C4-2B (cell line): ENCODE results near the gene CLDN18.

Experiments used
- H3K27ac ChIP-seq: fragments of 450-650 bp; 2 replicates; pipeline ENCODE4 v1.5.1; 2017
- ZFX ChIP-seq: fragments of 450-650 bp; IDR thresholded peaks from 2 replicates; pipeline ENCODE4 v1.6.1; 2017
- TF ChIP-seq, protein P1 (sequence below): fragments of 450-650 bp; conservative IDR thresholded peaks from 2 replicates; pipeline ENCODE4 v1.5.1; 2017; ENCODE audit warnings: mild to moderate bottlenecking

CLDN18 gene

GRCh38 chr3:138025553-138025952 lies 15.6 kb downstream of the CLDN18 start:
- TF ChIP-seq, protein P1, sequence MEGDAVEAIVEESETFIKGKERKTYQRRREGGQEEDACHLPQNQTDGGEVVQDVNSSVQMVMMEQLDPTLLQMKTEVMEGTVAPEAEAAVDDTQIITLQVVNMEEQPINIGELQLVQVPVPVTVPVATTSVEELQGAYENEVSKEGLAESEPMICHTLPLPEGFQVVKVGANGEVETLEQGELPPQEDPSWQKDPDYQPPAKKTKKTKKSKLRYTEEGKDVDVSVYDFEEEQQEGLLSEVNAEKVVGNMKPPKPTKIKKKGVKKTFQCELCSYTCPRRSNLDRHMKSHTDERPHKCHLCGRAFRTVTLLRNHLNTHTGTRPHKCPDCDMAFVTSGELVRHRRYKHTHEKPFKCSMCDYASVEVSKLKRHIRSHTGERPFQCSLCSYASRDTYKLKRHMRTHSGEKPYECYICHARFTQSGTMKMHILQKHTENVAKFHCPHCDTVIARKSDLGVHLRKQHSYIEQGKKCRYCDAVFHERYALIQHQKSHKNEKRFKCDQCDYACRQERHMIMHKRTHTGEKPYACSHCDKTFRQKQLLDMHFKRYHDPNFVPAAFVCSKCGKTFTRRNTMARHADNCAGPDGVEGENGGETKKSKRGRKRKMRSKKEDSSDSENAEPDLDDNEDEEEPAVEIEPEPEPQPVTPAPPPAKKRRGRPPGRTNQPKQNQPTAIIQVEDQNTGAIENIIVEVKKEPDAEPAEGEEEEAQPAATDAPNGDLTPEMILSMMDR = no peak
- no peak for TF ChIP-seq ZFX
- no peak overlapping the region for H3K27ac ChIP-seq

DNA sequence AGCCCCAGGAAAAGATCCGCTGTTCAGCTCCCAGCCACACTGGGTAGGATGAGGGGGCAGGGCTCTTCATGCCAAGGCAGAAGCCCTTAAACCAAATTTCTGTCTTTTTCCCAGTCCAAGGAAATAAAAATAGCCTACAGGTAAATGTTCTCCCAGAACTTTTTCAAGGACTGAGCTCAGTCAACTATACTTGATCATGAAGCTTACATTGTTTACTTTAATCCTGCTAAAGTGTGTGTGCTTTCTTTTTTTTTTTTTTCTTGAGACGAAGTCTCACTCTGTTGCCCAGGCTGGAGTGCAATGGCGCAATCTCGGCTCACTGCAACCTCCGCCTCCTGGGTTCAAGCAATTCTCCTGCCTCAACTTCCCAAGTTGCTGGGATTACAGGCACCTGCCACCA lies 17.9 kb downstream of the CLDN18 start:
- TF ChIP-seq, protein P1 = no peak
- TF ChIP-seq ZFX = no peak
- H3K27ac ChIP-seq = no peak overlapping the region

- TF ChIP-seq, protein P1 = no peak
- TF ChIP-seq ZFX = no peak
- H3K27ac ChIP-seq = no peak overlapping the region
These were observed 20.8 kb downstream of the CLDN18 start for GRCh38 chr3:138030734-138031280.

DNA sequence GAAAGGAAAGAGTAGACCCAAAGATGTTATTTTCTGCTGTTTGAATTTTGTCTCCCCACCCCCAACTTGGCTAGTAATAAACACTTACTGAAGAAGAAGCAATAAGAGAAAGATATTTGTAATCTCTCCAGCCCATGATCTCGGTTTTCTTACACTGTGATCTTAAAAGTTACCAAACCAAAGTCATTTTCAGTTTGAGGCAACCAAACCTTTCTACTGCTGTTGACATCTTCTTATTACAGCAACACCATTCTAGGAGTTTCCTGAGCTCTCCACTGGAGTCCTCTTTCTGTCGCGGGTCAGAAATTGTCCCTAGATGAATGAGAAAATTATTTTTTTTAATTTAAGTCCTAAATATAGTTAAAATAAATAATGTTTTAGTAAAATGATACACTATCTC lies 21.6 kb downstream of the CLDN18 start:
- TF ChIP-seq, protein P1 = no peak
- no peak for TF ChIP-seq ZFX
- no peak overlapping the region for H3K27ac ChIP-seq

GRCh38 chr3:138032567-138032966 lies 22.6 kb downstream of the CLDN18 start:
- H3K27ac ChIP-seq = no peak overlapping the region
- no peak for TF ChIP-seq ZFX
- TF ChIP-seq, protein P1 = no peak

DNA sequence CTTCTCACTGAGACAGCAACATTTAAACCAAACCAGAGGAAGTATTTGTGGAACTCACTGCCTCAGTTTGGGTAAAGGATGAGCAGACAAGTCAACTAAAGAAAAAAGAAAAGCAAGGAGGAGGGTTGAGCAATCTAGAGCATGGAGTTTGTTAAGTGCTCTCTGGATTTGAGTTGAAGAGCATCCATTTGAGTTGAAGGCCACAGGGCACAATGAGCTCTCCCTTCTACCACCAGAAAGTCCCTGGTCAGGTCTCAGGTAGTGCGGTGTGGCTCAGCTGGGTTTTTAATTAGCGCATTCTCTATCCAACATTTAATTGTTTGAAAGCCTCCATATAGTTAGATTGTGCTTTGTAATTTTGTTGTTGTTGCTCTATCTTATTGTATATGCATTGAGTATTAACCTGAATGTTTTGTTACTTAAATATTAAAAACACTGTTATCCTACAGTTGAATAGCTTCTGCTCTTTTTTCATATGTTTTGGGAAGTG lies 23.3 kb downstream of the CLDN18 start:
- H3K27ac ChIP-seq = no peak overlapping the region

GRCh38 chr3:138034918-138035317 lies 25.0 kb downstream of the CLDN18 start:
- TF ChIP-seq, protein P1 = no peak
- no peak for TF ChIP-seq ZFX
- H3K27ac ChIP-seq = no peak overlapping the region

More for the DNA sequence above, 23.3 kb downstream of the CLDN18 start:
- TF ChIP-seq, protein P1 = no peak
- TF ChIP-seq ZFX = no peak
